IMR-90 (cell line): ENCODE data around the gene CCR8.

ENCODE experiments used
- BHLHE40 ChIP-seq: fragments of 150-350 bp; IDR thresholded peaks from 2 replicates; pipeline ENCODE4 v1.6.1; 2016; ENCODE audit warnings: mild to moderate bottlenecking, low read depth, low read length
- CEBPB ChIP-seq: IDR thresholded peaks from 2 replicates; pipeline ENCODE4 v1.6.1; 2012; ENCODE audit warnings: low read depth, low read length, improper control_type of control experiment
- CTCF ChIP-seq: conservative IDR thresholded peaks from 2 replicates; pipeline ENCODE4 v1.5.1; 2012; ENCODE audit warnings: mild to moderate bottlenecking, low read depth, low read length, improper control_type of control experiment
- MAFK ChIP-seq: IDR thresholded peaks from 2 replicates; pipeline ENCODE4 v1.6.1; 2012; ENCODE audit warnings: low read depth, low read length, improper control_type of control experiment
- MAZ ChIP-seq: IDR thresholded peaks from 2 replicates; pipeline ENCODE4 v1.6.1; 2012; ENCODE audit warnings: low read depth, mild to moderate bottlenecking, low read length, improper control_type of control experiment, moderate library complexity, borderline replicate concordance
- MXI1 ChIP-seq: IDR thresholded peaks from 2 replicates; pipeline ENCODE4 v1.6.1; 2012; ENCODE audit warnings: low read depth, mild to moderate bottlenecking, low read length, moderate library complexity, borderline replicate concordance
- POLR2A ChIP-seq: IDR thresholded peaks from 2 replicates; pipeline ENCODE4 v1.6.1; 2012; ENCODE audit warnings: mild to moderate bottlenecking, low read depth, low read length
- RAD21 ChIP-seq: IDR thresholded peaks from 2 replicates; pipeline ENCODE4 v1.6.1; 2012; ENCODE audit warnings: low read length, improper control_type of control experiment
- RCOR1 ChIP-seq: IDR thresholded peaks from 2 replicates; pipeline ENCODE4 v1.6.1; 2012; ENCODE audit warnings: mild to moderate bottlenecking, low read length, improper control_type of control experiment; ENCODE audit not compliant: insufficient replicate concordance
- RFX5 ChIP-seq: IDR thresholded peaks from 2 replicates; pipeline ENCODE4 v1.8.0; 2012; ENCODE audit warnings: low read depth, mild to moderate bottlenecking, low read length, moderate library complexity
- SMC3 ChIP-seq: fragments of 150-350 bp; IDR thresholded peaks from 2 replicates; pipeline ENCODE4 v1.6.1; 2016; ENCODE audit warnings: low read depth, mild to moderate bottlenecking, antibody characterized with exemption, low read length, moderate library complexity

- no peak for TF ChIP-seq CTCF
- no peak for TF ChIP-seq MAFK
- TF ChIP-seq BHLHE40 = no peak
- no peak for TF ChIP-seq CEBPB
- no peak for TF ChIP-seq RAD21
- no peak for TF ChIP-seq MAZ
- no peak for TF ChIP-seq POLR2A
- TF ChIP-seq RFX5 = no peak
- no peak for TF ChIP-seq RCOR1
- TF ChIP-seq SMC3 = no peak
- no peak for TF ChIP-seq MXI1
Observed at GRCh38 chr3:39294446-39295183, 34.9 kb upstream of the CCR8 start.
